Measurements from ENCODE around the gene COA8. TPM values are rescaled to one million over a fixed set of nuclear protein-coding genes. Genes with fewer than 3 reads are reported as not detected.

COA8 gene
- total RNA-seq, 1 experiment from 2014 or later, result 11.2 TPM

DNA sequence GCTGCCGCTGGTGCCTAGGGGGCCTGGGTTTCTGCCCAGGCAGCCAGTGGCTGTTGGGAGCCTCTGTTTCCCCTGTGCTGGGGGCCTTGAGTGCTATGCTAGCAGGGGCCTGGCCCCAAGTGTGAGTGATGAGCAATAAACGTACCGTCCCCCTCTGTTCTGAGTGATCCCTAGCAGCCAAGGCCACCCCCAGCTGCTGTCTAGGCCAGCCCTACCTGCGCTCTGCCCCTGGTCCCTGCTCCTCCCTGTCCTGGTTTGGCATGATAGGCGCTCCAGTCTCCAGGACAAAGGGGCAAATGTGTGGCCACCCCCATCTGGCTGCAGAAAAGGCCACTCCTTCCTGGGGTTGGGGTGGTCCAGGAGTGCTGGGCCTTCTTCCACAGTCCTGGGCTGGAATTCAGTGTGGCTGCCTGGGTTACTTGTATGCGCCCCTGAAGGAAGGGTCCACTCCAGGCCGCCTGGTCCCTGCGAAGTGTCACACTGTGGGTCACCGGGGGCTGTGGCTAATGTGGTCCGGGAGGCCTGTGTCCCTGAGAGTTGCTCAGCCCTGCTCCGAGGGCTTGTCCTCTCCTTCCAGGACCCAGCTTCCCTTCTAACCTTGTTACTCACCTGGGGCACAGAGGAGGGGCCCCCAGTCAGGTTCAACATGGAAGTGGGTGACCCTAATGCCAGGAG, 26.7 kb upstream of the COA8 start:
- DNase-seq (ENCODE audit: low spot score), result no peak

DNA sequence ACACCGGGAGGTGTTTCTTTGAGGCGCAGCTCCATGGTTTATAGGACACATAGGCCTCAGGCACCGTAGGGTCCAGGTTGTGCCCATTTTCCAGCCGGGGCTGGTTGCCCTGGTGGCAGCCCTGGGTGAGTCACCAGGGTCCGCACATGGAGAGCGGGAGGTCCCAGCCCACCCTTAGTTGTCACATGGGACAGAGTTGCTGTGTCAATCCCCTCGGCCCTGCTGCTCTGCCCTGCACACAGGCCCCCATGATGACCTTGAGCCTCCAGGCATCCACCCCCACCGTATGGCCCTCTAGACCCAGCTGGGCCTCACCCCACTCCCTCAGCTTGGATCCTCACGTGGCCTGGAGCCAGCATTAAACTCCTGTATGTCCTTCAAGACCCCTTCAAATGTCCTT, 26.1 kb upstream of the COA8 start:
- no peak for DNase-seq (ENCODE audit: low spot score)

DNA sequence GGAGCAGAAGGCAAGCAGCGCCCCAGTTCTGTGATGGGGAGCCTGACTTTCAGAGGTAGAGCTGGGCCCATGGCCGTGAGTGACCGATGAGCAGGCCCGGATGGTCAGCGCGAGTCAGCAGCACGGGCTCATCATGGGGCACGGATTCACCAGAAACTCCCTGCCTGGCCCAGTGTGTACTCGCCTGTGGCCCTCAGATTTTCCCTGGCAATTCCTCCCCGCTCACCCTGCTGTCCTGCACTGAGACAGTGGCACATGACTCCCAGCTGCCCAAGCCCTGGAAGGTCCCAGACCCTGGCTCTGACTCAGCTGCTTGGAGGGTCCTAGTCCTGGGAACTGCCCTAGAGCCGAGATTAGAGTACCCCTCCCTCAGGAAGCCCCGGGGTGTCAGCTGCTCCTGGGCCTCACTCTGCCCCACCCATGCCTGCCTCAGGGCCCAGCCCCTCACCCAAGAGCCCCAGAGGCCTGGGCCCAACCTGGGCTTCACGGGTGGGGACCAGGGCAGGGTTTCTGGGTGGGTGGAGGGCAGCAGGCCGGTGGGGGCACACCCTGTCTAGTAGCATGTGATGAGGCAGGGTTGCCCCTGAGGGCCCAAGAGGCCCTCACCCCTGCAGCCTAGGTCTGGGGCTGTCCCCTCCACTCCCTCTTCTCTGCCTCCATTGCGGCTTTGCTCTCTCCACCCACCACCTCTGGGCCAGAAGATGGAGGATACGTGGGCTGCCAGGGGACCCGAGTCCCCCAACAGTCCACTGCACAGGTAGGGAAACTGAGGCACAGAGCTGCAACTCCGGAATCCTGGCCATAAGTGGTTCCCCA, 25.4 kb upstream of the COA8 start:
- no peak for DNase-seq (ENCODE audit: low spot score)

DNA sequence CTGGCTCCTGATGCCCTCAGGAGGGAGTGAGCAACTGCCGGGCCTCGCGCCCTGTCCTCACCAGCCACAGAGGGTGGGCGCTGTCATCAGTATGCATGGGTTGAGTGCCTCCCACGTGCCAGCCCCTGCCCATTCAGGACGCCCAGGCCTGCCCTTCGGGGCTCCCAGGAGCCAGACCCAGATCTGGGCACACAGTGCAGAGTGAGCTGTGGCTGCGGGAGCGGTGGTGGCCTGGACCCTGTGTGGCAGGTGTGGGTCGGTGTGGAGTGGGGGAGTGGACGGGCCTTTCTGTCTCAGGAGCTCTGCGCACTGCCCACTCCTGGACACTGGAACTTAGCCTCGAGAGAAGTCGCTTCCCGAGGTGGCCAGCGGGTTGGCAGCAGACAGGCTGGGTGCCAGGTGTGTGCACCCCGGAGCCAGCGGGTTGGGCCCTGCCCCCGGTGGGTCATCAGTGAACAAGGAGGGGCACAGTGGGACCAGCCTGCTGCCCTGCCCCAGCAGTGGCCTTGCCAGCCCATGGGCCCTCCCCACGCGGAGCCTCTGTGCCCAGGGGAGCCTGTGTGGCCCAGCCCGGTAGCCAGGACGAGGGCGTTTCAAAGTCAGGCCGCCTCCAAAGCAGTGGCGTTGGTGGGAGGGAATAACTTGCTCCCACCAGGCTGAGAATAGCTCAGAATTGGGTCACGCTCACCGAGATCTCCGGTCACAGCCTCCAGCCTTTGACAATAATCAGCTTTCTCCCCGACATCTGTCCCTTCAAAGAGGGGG, 24.3 kb upstream of the COA8 start:
- no peak for DNase-seq (ENCODE audit: low spot score)

DNA sequence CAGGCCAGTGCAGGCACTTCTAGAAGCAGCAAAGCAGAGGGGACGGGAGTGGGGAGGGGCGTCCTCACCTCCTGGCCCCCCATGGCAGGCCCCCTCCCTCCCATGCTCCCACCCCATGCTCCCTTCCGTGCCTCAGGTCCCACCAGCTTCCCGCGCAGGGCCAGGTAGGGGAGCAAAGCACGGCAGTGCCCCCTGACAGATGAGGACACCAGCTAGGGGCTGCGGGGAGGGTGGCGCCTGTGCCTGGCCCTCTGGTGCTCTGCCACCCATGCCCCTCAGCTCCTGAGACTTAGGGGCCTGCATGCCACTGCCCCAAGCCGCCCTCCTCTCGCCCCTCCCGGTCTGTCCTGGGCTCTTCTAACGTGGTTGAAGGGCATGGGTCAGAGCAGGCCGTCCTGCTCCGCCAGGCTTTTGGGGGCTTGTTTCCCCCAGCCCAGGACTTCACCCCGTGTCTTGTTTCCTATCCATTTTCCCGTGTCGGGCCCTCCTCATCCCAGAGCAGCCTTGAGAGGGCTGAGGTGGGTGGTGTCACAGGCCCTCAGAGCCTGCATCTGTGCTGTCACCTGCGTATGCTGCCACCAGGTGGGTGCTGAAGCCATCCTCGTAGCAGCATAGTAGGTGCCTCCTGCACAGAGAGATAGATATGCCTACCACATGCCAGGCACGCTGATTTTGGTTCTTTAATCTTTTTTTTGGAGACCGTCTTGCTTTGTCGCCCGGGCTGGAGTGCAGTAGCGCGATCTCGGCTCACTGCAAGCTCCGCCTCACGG, 23.5 kb upstream of the COA8 start:
- DNase-seq (ENCODE audit: low spot score), result no peak

DNA sequence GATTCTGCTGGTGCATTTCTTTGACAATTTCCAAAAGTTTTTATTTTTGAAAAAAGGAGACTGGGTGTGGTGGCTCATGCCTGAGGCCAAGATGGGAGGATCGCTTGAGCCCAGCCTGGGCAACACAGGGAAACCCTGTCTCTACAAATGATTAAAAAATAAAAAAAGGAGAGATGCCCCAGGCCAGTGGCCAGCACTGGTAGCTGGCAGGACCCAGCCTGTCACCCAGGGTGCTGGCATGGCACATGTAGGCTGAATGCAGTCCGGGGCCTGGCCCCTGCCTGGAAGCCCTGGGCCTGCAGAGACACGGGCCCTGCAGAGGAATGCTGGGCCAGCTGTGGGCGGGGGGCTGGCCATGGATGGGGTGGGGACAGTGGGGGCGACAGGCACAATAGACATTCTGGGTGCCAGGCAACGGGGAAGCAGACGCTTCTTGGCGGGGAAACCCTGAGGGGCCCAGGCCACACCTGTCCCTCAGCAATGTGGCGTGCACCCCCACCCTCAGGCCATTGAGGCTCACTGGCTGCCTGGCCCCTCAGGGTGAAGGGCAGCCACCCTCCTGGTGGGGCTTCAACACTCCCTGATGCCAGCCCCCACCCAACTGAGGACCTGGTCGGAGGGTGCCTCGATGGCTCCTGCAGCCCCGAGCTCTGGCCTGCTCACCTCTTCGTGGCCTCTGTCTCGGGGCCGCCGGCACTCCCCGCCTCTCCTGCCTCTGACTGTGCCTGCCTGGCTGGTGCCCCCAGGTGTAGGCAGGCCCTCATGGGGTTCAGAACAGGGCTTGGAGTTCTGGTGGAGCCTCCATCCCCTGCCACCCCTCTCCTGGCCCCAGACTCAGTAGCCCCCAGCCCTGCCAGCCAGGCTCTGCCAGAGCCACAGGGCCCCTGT, 21.7 kb upstream of the COA8 start:
- no peak for DNase-seq (ENCODE audit: low spot score)

DNA sequence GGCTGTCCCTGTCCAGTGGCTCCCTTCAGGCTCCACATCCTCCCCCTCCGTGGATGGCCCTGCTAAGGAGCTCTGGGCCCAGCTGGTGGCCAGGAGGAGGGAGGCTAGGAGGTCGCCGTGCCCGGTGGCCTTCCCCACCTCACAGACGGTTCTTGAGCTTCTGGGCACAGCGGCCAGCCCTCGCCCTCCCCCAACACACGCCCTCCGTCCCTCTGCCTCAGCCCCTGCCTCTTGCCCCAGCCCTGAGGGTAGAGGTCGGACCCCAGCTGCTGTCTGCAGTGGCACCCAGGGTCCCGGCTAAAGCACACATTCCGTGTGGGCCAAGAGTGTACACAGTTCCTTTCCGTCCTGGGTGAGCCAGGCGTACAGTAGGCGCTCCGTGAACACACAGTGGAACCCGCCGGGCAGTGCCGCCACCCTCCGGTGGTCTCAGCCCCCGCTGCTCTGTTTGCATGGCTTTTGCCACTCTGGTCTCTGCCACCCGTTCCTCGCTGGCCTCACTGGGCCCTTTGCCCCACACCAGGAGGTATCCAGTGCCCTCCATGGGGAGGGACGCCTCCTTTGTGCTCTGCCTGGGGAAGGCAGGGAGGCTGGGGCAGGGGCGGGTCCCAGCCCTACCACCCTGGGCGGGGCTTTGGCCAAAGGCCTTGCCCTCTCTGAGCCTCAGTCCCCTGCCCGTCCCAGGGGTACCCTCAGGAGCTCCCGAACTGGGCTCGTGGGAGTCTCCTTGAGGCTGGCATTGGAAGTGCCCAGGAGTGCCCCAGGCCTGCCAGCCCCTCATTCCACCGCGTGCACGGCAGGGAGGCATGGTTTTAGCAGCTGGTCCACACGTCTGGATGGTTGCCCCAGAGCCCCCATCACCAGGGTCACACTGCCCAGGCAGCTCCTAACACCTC, 20.8 kb upstream of the COA8 start:
- no peak for DNase-seq (ENCODE audit: low spot score)

DNA sequence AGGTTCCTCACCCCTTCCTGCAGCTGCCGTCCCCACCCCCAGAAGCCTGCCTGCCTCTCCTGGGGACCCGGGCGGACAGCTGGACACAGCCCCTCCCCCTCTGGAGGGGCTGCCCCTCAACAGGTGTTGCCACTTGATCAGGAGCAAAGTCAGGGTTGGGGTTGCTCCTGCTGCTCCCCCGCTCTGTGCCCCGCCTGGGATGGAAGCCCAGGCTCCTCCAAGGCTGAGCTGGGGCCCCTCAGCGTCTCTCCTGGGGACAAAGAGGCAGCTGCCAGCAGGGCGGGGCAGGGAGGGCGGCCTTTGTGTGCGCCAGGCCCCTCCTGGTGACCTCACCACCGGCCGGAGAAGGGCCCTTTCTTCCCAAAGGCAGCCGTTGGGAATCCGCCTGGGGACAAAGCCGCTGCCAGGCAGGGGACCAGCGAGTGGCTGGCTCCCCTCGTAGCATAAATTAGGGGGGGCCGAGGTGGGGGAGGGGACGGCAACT, 20.1 kb upstream of the COA8 start:
- no peak for DNase-seq (ENCODE audit: low spot score)

DNA sequence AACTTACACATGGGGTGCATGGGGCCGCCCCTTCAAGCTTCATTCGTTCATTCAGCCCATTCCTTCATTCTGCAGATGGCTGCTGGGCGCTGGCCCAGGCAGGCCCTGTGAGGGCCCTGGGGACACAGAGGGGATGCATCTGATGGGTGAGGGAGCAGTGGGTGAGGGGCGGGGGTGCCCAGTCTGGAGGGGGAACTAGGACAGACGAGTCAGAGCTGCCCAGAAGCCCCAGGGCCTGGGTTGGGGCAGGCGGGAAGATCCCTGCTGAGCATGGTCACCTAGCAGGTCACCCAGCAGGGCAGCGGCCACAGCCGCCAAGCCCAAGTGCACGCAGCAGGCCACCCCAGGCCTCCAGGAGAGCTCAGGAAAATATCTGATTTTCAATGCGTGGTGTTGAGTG, 19.6 kb upstream of the COA8 start:
- no peak for DNase-seq (ENCODE audit: low spot score)

DNA sequence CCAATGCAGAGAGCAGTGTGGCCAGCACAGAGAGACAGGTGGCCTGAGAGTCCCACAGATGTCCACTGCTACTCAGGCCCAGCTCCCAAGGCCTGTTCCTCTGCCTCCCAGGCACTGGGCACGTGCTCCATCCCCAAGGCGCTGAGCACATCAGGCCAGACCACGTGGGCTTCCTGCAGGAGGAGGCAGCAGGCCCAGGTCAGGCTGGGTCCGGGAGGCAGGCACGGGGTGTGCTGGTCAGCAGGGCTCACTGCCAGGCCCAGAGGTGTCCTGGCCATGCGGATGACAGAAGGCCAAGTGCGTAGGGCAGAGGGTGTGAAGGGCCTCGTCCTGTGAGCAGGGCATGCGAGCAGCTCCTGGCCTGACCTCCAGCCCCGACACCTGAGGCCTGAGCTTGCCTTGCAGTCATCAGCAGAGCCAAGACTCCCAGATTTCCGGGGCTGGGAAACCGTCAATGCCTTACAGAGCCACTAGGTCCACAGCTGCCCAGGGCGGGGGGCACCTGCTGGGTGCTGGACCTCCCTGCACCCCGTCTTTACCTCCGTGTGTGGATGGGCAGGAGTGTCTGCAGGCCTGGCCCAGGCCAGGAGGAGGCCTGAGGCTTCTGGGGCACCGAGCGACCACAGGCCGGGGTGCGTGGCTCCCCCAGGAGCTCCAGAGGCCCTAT, 18.9 kb upstream of the COA8 start:
- no peak for DNase-seq (ENCODE audit: low spot score)

DNA sequence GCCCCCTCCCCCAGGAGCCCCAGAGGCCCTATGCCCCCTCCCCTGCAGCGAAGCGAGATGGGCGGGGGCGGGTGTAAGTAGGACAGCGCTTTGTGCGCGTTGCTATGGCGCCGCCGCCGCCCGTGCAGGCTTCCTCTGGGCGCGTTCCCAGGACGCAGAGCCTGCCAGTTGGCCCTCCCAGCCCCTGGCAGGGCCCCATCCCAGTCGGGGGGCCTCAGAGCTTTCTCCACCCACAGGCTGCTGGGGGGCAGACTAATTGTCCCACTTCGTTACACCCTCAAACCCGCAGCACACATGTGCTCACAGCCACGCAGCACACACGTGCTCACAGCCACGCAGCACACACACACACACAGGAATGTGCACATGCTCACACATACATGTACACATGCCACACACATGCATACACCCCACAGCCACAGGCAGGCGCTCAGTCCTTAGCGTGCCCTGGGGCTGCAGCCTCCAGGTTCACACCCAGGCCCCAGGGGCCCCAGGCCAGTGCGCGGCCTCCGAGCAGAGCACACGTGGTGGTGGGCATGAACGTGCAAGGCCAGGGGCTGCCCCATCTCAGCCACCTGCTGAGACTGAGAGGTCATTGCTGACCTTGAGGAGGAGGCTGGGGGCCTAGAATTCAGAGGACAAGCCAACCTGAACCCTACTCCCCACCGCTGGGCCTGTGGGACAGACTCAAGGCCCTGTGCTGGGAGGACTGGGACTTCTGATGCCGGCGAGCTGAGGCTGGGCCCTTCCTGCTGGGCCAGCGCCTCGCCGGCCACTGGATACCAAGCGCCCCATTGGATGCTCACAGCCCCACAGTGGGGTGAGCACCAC, 18.2 kb upstream of the COA8 start:
- no peak for DNase-seq (ENCODE audit: low spot score)

DNA sequence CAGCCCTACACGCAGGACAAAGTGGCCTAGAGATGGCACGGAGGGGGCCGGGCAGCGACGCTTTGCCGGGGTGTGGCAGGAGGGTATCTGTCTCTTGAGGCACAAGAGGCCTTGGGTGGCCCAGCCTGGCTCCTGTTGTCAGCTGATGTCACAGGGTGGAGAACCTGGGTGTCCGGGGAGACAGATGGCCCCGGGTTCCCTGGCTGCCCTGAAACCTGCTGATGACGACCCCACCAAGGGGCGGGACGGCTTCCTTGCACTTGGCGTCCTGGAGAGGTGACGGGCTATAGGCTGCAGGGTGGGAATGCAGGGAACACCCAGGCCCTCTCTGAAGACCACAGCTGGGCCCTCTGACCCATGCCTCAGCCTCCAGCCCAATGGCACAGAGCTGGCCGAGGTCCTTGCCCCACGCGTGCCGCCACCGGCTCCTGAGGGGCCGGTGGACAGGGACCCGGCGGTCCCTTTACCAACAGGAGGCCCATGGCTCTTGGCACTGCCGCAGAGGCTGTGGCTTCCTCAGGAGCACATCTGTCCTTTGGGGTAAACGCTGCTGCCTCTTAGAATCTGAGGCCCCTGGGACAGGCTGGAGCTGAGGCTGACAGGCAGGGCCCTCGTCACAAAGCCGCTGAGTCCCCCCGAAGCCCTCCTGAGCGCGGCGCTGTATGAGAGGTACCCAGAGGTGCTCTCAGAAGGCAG, 17.4 kb upstream of the COA8 start:
- no peak for DNase-seq (ENCODE audit: low spot score)

DNA sequence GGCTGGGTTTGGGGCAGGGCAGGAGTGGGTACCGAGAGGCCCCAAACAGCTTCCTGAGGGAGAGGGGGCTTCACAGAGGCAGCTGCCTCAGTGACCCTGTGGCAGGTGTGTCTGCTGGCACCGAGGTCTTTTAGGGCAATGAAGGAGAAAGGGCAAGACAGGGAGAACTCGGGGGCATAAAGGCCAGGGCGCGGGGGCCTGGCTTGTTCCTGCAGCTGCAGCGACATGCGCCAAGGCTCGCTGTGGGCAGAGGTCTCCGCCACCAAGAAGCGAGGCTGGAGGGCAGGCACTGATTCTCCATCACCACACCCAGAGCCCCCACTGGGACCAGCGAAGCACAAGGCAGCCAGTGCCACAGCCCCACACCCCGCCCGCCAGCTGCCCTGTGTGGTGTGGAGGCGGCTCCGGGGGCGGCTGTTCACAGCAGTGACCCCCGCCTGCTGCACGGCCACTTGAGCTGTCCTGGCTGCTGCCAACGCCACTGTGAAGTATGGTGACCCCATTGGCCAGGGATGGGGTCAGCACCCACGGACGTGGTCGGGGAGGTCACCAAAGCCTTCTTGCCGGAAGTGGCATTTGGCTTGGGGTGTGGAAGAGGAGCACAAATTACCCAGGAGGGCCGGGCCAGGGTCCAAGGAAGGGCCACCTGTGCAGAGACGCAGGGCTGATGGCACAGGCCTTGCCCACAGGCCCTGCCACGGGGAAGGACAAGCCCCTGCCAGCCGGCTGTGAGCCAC, 16.7 kb upstream of the COA8 start:
- no peak for DNase-seq (ENCODE audit: low spot score)

DNA sequence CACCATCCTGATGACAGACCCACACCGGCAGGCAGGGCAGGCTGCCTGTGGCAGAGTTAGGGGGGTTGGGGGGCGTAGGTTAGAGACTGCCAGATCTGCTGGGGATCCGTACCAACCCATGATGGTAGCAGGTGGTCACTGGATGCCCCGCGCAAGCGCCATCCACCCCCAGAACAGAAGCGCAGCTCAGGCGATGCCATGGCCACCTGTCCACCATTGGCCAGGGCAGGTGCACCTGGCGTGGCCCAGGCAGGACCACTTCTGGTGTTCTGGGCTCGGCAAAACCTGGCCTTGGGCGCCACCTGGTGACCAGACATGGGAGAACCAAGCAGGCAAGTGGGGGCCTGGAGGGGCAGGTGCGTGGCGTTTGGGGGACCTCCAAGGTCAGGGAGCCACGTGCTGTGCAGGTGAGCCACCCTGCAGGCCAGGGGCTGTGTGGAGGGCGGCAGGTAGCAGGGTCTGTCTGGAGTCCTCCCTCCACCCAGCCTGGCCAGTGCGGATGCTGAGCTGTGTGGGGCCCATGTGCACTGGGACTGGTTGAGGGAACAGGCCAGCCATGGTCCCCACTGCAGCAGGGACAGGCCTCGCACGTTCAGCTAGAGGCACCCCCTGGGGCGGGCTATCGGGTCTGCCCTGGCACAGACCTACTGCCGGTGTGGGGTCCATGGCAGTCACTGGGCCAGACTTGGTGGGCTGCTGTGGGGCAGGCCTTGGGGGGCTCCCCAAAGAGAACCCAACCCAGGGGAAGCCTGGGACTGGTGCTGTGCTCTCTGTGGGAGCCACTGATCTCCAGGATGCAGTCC, 15.9 kb upstream of the COA8 start:
- peak; percentile 75 for DNase-seq (ENCODE audit: low spot score)

DNA sequence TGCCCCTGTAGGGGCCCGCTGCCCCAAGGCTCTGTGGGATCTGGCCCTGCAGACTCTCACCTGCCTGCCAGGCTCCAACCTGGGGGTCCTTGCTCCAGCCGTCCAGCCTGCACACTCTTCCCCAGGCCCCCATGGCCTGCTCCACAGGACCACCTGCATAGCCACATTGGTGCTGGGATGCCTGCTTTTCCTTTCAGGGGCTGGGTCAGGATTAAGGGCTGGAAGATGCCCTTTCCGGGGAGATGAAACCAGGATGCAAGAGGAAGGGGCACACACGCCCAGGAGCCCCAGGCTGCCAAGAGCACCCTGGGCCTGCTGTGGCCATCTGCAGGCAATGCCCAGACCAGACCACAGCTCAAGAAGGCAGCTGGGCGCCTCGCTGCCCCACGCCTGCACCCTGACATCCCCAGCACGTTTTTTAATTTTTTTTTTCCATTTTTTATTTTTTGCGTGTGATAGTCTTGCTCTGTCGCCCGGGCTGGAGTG, 15.3 kb upstream of the COA8 start:
- DNase-seq (ENCODE audit: low spot score), result no peak
